A549 treated with GW870086 at 1 μM for 4 hours (cell line): Measurements from ENCODE around the gene HCCS. TPM values are rescaled to one million over a fixed set of nuclear protein-coding genes. Genes with fewer than 3 reads are reported as not detected.

ENCODE experiments used
- total RNA-seq: library from RNA; stranded (reverse); fragments of 200-300 nt; extraction: Qiagen RNA extraction; gene quantifications from 5 replicates; pipeline ENCODE4 v1.2.3, GENCODE V29; 2022; ENCODE audit warnings: low read depth

The HCCS gene
- 54.6 to 60.2 TPM (median 57.4 TPM) in 5 replicates for total RNA-seq

GRCh38 chrX:11111037-11111851, at the start of gene HCCS:
Gene HCCS, plus strand, starts transcription at chrX:11111332. Its CDS starts 729 bp downstream, at chrX:11112061.

Other genes starting within 250 kb of the HCCS start
- not detected in 5 replicates for gene AMELX, start 182.1 kb downstream of the HCCS start, total RNA-seq